ENCODE data around the gene KCNH6.

Gene KCNH6

DNA sequence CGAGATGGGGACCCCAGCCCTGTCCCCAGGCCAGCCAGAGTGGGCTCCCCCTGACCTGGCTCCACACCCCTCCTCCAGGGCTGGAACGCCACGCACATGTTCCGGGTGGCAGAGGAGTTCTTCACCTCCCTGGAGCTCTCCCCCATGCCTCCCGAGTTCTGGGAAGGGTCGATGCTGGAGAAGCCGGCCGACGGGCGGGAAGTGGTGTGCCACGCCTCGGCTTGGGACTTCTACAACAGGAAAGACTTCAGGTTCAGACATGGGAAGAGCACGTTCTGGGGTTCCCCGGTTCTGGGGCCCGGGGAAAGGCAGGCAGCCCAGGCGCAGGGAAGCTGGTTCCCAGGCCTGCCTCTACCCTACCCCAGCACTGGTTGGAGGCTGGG, 41.7 kb upstream of the KCNH6 start:
- Mint-ChIP-seq H3K4me1 (ENCODE audit: low read depth) (peaks cover 5% of the 10 kb centered on the region), H3K27me3 (peaks cover 6% of the 10 kb centered on the region), H3K27ac (no peak overlapping the region), H3K36me3 (no peaks in the 10 kb centered on the region), H3K4me3 (no peak overlapping the region), H3K9me3 (ENCODE audit: low read depth) (no peaks in the 10 kb centered on the region)

DNA sequence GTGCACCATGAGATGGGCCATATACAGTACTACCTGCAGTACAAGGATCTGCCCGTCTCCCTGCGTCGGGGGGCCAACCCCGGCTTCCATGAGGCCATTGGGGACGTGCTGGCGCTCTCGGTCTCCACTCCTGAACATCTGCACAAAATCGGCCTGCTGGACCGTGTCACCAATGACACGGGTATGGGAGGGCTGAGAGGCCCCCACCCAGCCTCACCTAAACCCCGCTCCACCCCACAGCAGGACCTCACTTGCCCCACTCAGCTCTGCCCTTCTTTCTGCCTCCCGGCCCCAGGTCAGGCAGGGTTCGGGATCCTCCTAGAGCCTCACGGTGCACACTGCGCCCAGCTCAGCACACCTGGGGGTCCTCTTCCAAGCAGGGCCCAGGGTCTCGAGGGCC, 40.6 kb upstream of the KCNH6 start:
- Mint-ChIP-seq H3K4me3 (no peak overlapping the region), H3K36me3 (no peaks in the 10 kb centered on the region), H3K27me3 (peaks cover 6% of the 10 kb centered on the region), H3K9me3 (ENCODE audit: low read depth) (no peaks in the 10 kb centered on the region), H3K27ac (no peak overlapping the region), H3K4me1 (ENCODE audit: low read depth) (peaks cover 4% of the 10 kb centered on the region)

- Mint-ChIP-seq H3K4me3 (no peak overlapping the region), H3K27me3 (peaks cover 6% of the 10 kb centered on the region), H3K4me1 (ENCODE audit: low read depth) (no peaks in the 10 kb centered on the region), H3K36me3 (no peaks in the 10 kb centered on the region), H3K27ac (no peak overlapping the region), H3K9me3 (ENCODE audit: low read depth) (no peaks in the 10 kb centered on the region)
Measured at GRCh38 chr17:63483038-63483437, 40.1 kb upstream of the KCNH6 start.

GRCh38 chr17:63483655-63484575, 39.2 kb upstream of the KCNH6 start:
- H3K4me1 Mint-ChIP-seq (ENCODE audit: low read depth), result no peaks in the 10 kb centered on the region
- H3K27me3 Mint-ChIP-seq, result peaks cover 3% of the 10 kb centered on the region
- H3K27ac Mint-ChIP-seq, result no peak overlapping the region
- no peaks in the 10 kb centered on the region for H3K9me3 Mint-ChIP-seq (ENCODE audit: low read depth)
- H3K36me3 Mint-ChIP-seq, result no peaks in the 10 kb centered on the region
- no peak overlapping the region for H3K4me3 Mint-ChIP-seq

- H3K9me3 Mint-ChIP-seq (ENCODE audit: low read depth), result no peaks in the 10 kb centered on the region
- no peaks in the 10 kb centered on the region for H3K4me1 Mint-ChIP-seq (ENCODE audit: low read depth)
- no peaks in the 10 kb centered on the region for H3K36me3 Mint-ChIP-seq
- no peak overlapping the region for H3K27ac Mint-ChIP-seq
- no peaks in the 10 kb centered on the region for H3K27me3 Mint-ChIP-seq
- H3K4me3 Mint-ChIP-seq, result no peak overlapping the region
Measured at GRCh38 chr17:63486317-63487013, 36.7 kb upstream of the KCNH6 start.

DNA sequence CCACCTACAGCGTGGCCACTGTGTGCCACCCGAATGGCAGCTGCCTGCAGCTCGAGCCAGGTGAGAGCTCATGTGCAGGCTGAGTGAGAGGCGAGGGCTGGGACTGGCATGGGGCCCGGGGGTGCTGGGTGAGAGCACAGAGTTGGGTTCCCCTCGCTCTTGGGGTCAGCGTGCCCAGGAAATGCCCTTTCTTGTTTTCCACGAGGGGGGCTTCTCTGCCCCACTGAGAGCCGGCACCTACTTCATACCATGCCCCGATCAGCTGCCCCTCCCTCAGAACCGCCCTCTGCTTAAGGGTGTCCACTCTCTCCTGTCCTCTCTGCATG, 36.2 kb upstream of the KCNH6 start:
- H3K27ac Mint-ChIP-seq, result no peak overlapping the region
- H3K4me3 Mint-ChIP-seq, result no peak overlapping the region
- H3K9me3 Mint-ChIP-seq (ENCODE audit: low read depth), result no peaks in the 10 kb centered on the region
- no peaks in the 10 kb centered on the region for H3K4me1 Mint-ChIP-seq (ENCODE audit: low read depth)
- no peaks in the 10 kb centered on the region for H3K36me3 Mint-ChIP-seq
- no peaks in the 10 kb centered on the region for H3K27me3 Mint-ChIP-seq

DNA sequence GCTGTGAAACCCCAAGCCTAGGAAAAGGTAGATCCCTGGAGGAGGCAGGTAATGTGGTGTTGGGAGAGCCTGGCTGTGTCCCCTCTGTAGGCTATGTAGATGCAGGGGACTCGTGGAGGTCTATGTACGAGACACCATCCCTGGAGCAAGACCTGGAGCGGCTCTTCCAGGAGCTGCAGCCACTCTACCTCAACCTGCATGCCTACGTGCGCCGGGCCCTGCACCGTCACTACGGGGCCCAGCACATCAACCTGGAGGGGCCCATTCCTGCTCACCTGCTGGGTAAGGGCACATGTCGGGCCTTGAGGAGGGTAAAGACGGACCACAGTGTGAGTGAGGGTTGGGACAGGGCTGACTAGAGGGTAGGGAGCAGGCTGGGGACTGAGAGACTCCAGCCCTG, 34.3 kb upstream of the KCNH6 start:
- Mint-ChIP-seq H3K36me3 (no peaks in the 10 kb centered on the region), H3K9me3 (ENCODE audit: low read depth) (no peaks in the 10 kb centered on the region), H3K4me3 (no peak overlapping the region), H3K4me1 (ENCODE audit: low read depth) (no peaks in the 10 kb centered on the region), H3K27me3 (no peaks in the 10 kb centered on the region), H3K27ac (no peak overlapping the region)

DNA sequence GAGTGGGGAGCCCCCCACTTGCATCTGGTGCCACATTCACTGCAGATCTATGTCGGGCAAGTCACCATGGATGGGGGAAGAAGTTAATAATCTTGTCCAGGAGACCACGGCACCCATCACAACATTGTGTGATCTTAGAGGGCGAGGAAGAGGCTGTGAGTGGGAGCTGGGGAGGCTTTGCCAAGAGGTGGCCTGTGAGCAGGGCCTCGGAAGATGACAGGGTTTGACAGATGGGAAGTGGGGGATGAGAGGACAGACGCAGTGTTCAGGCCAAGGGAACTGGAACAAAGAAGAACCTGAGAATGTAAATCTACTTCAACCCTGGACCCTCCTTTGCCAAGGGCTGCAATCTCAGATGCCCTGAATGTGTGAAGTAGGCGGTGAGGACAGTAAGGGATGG, 33.9 kb upstream of the KCNH6 start:
- H3K4me1 Mint-ChIP-seq (ENCODE audit: low read depth), result no peaks in the 10 kb centered on the region
- no peak overlapping the region for H3K4me3 Mint-ChIP-seq
- H3K27ac Mint-ChIP-seq, result no peak overlapping the region
- no peaks in the 10 kb centered on the region for H3K9me3 Mint-ChIP-seq (ENCODE audit: low read depth)
- H3K36me3 Mint-ChIP-seq, result no peaks in the 10 kb centered on the region
- no peaks in the 10 kb centered on the region for H3K27me3 Mint-ChIP-seq

GRCh38 chr17:63490329-63490728, 32.8 kb upstream of the KCNH6 start:
- no peak overlapping the region for H3K27ac Mint-ChIP-seq
- no peaks in the 10 kb centered on the region for H3K4me1 Mint-ChIP-seq (ENCODE audit: low read depth)
- no peaks in the 10 kb centered on the region for H3K9me3 Mint-ChIP-seq (ENCODE audit: low read depth)

GRCh38 chr17:63490858-63491400, 32.2 kb upstream of the KCNH6 start:
- H3K27ac Mint-ChIP-seq, result no peak overlapping the region
- no peaks in the 10 kb centered on the region for H3K27me3 Mint-ChIP-seq
- H3K9me3 Mint-ChIP-seq (ENCODE audit: low read depth), result no peaks in the 10 kb centered on the region
- no peaks in the 10 kb centered on the region for H3K36me3 Mint-ChIP-seq
- no peaks in the 10 kb centered on the region for H3K4me1 Mint-ChIP-seq (ENCODE audit: low read depth)
- no peak overlapping the region for H3K4me3 Mint-ChIP-seq

More at GRCh38 chr17:63490329-63490728, 32.8 kb upstream of the KCNH6 start:
- no peak overlapping the region for H3K4me3 Mint-ChIP-seq
- no peaks in the 10 kb centered on the region for H3K27me3 Mint-ChIP-seq
- no peaks in the 10 kb centered on the region for H3K36me3 Mint-ChIP-seq

GRCh38 chr17:63491413-63491812, 31.7 kb upstream of the KCNH6 start:
- Mint-ChIP-seq H3K9me3 (ENCODE audit: low read depth) (no peaks in the 10 kb centered on the region), H3K27me3 (no peaks in the 10 kb centered on the region)

DNA sequence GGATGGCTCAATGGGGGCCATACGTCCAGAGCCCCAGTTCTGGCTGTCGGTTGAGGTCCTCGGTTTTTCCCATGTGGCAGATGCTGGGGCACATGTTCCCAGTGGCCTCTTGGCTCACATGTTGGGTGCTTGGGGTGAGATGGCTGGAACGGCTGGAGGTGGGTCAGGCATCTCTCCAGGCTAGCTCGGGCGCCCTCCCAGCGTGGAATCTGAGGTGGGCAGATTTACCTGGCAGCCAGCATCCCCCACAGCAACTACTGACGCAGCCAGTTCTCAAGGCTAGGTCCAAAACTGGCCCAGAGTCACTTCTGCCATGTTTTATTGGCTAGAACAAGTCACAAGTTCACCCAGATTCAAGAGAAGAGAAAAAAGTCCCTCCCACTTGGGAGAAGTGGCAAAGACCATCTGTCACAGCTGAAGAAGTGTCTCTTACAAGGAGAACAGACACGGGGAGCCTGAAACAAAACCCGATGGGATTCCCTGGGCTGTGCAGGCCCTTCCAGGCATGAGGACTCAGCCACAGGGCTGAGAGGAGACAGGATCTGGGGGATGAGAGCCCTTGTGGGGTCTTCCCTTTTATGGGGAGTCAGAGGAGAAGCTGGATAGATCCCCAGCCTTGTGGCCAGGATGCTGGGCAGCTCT, 31.1 kb upstream of the KCNH6 start:
- H3K36me3 Mint-ChIP-seq, result no peaks in the 10 kb centered on the region
- no peak overlapping the region for H3K4me3 Mint-ChIP-seq
- H3K9me3 Mint-ChIP-seq (ENCODE audit: low read depth), result no peaks in the 10 kb centered on the region
- no peak overlapping the region for H3K27ac Mint-ChIP-seq
- H3K27me3 Mint-ChIP-seq, result no peaks in the 10 kb centered on the region
- no peaks in the 10 kb centered on the region for H3K4me1 Mint-ChIP-seq (ENCODE audit: low read depth)

More at GRCh38 chr17:63491413-63491812, 31.7 kb upstream of the KCNH6 start:
- H3K27ac Mint-ChIP-seq, result no peak overlapping the region
- H3K36me3 Mint-ChIP-seq, result no peaks in the 10 kb centered on the region
- H3K4me1 Mint-ChIP-seq (ENCODE audit: low read depth), result no peaks in the 10 kb centered on the region
- H3K4me3 Mint-ChIP-seq, result no peak overlapping the region

DNA sequence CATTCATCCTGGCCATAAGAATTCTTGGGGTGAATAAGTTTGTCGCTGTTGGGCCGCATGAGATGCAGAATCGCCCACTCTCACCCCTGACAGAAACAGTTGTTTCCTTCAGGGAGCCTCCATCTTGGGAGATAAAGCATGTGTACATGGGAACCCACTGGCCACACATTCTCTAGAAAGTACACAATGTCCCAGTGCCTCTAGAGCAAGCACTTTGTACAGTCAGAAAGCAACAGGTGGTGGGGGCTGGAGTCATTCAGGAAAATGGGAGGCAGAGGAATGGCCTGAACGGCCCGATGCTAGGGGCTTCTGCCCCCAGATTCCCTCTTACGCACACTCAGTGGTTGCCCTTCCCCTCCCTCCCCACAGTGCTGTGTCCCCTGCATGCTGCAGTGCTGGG, 30.2 kb upstream of the KCNH6 start:
- Mint-ChIP-seq H3K4me3 (no peak overlapping the region), H3K36me3 (no peaks in the 10 kb centered on the region), H3K9me3 (ENCODE audit: low read depth) (no peaks in the 10 kb centered on the region), H3K27ac (no peak overlapping the region), H3K27me3 (no peaks in the 10 kb centered on the region), H3K4me1 (ENCODE audit: low read depth) (no peaks in the 10 kb centered on the region)

- no peaks in the 10 kb centered on the region for H3K27me3 Mint-ChIP-seq
- H3K27ac Mint-ChIP-seq, result no peak overlapping the region
- H3K4me3 Mint-ChIP-seq, result no peak overlapping the region
- H3K36me3 Mint-ChIP-seq, result no peaks in the 10 kb centered on the region
- no peaks in the 10 kb centered on the region for H3K4me1 Mint-ChIP-seq (ENCODE audit: low read depth)
- no peaks in the 10 kb centered on the region for H3K9me3 Mint-ChIP-seq (ENCODE audit: low read depth)
Measured at GRCh38 chr17:63493411-63493810, 29.7 kb upstream of the KCNH6 start.

DNA sequence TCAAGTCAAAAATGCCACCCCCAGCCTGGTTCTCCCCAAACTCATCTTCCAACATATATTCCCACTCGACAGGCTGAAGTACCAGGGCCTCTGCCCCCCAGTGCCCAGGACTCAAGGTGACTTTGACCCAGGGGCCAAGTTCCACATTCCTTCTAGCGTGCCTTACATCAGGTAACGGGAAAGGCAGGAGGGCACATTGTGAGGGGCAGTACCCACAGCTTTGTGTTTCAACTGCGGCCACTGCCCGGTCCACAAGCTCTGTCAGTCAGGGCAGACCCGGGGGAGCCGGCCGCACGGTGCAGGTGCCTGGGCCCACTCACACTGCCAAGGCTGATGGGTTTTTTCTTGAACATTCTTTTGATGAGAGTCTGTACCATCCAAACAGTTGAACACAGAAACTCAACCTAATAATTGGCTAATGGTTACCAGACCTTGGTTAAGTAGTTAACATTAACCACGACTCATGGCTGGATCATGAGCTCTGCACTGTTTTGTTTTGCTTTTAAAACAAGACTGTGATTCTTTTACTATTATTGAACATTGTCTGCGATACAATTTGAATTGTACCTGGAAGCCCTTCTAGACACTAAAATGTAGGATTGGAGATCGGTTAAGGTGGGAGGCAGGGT, 28.7 kb upstream of the KCNH6 start:
- H3K27ac Mint-ChIP-seq, result no peak overlapping the region
- no peaks in the 10 kb centered on the region for H3K4me1 Mint-ChIP-seq (ENCODE audit: low read depth)
- no peaks in the 10 kb centered on the region for H3K36me3 Mint-ChIP-seq

More for the DNA sequence above, 28.7 kb upstream of the KCNH6 start:
- Mint-ChIP-seq H3K9me3 (ENCODE audit: low read depth) (no peaks in the 10 kb centered on the region), H3K4me3 (no peak overlapping the region), H3K27me3 (no peaks in the 10 kb centered on the region)
